ENCODE results near the gene MYO15A. TPM values are rescaled to one million over a fixed set of nuclear protein-coding genes. Genes with fewer than 3 reads are reported as not detected.
A peak's percentile ranks its signal among the peaks of the same experiment; 100 is the strongest.

MYO15A gene
- total RNA-seq, 1 donor: 1.1 TPM

DNA sequence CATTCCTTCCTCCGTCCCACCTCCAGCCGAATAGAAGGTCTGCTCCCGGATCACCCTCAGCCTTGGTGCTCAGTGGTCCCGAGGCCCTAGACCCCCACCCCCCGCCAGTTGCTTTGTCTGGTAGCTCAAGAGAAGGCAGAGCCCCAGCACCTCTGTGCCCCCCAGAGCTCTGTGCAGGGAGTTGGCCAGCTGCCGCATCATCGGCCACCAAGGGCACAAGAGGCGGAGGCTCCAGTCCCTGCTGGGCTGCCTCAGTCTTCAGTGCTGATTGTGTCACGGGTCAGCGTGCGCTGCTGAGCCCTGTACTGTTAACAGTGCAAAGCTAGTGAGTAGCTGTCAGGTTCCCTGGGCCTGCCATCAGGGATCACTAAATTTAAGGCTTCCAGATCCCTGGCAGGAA, 43.0 kb upstream of the MYO15A start:
- Histone ChIP-seq H4K20me1 (ENCODE audit: insufficient read depth, low read length) (no peaks in the 10 kb centered on the region), H3K79me2 (ENCODE audit: insufficient read depth, low read length) (no peaks in the 10 kb centered on the region), H3K27me3 (ENCODE audit: insufficient read depth, low read length) (no peaks in the 10 kb centered on the region), H3K9me3 (ENCODE audit: low read depth, low read length) (no peaks in the 10 kb centered on the region), H3K36me3 (ENCODE audit: insufficient read depth, low read length) (peaks cover 22% of the 10 kb centered on the region), H2AFZ (ENCODE audit: low read length) (no peak overlapping the region), H3K4me3 (ENCODE audit: insufficient read depth, low read length) (no peak overlapping the region), H3K27ac (ENCODE audit: low read depth, low read length) (no peak overlapping the region), H3K4me2 (ENCODE audit: insufficient read depth, low read length) (no peak overlapping the region), H3K4me1 (ENCODE audit: insufficient read depth, low read length) (peaks cover 6% of the 10 kb centered on the region)
- no peak for TF ChIP-seq CTCF (IDR thresholded peaks at IDR 0.05; ENCODE audit: extremely low read depth, low read depth, low read length)
- DNase-seq (ENCODE audit: insufficient read length, low spot score, missing footprints): no peak

DNA sequence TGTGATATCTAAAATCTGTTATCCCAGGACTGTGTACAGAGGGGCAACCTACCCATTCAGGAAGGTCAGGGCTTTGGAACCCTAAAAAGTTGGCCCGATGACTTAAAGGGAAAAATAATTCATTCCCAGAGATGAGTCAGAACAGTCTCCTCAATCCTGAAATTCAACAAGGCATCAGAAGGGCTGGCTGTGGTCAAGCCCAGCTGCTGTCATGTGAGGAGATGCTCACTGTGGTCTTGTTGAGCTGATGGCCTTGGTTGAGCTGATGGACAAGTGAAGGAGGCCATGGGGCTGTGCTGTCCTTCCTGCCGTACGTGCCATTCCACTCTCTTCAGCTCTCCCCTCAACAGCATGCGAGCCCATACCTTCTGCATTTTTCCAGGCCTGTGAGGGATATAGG, 41.7 kb upstream of the MYO15A start:
- H3K79me2 ChIP-seq (ENCODE audit: insufficient read depth, low read length): no peaks in the 10 kb centered on the region
- no peaks in the 10 kb centered on the region for H3K27me3 ChIP-seq (ENCODE audit: insufficient read depth, low read length)
- no peak for DNase-seq (ENCODE audit: insufficient read length, low spot score, missing footprints)
- peaks cover 15% of the 10 kb centered on the region for H3K36me3 ChIP-seq (ENCODE audit: insufficient read depth, low read length)
- no peak overlapping the region for H3K4me2 ChIP-seq (ENCODE audit: insufficient read depth, low read length)
- no peaks in the 10 kb centered on the region for H4K20me1 ChIP-seq (ENCODE audit: insufficient read depth, low read length)
- H3K4me1 ChIP-seq (ENCODE audit: insufficient read depth, low read length): peaks cover 15% of the 10 kb centered on the region
- no peak for TF ChIP-seq CTCF (IDR thresholded peaks at IDR 0.05; ENCODE audit: extremely low read depth, low read depth, low read length)
- no peaks in the 10 kb centered on the region for H3K9me3 ChIP-seq (ENCODE audit: low read depth, low read length)
- no peak overlapping the region for H3K27ac ChIP-seq (ENCODE audit: low read depth, low read length)
- no peak overlapping the region for H2AFZ ChIP-seq (ENCODE audit: low read length)
- H3K4me3 ChIP-seq (ENCODE audit: insufficient read depth, low read length): no peak overlapping the region

DNA sequence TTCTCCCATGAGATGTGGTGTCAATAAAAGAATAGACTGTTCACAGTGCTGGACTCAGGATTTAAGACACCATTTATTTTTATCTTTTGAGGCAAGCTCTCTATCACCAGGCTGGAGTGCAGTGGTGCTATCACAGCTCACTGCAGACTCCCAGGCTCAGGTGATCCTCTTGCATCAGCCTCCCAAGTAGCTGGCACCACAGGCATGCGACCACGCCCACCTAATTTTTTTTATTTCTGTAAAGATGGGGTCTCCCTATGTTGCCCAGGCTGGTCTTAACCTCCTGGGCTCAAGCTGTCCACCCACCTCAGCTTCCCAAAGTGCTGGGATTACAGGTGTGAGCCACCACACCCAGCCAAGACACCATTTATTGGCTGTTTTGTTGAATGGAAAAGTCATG, 39.5 kb upstream of the MYO15A start:
- DNase-seq (ENCODE audit: insufficient read length, low spot score, missing footprints): no peak

GRCh38 chr17:18070861-18071340, 37.7 kb upstream of the MYO15A start:
- Histone ChIP-seq H3K27ac (ENCODE audit: low read depth, low read length) (peak overlapping the region; percentile 3), H3K36me3 (ENCODE audit: insufficient read depth, low read length) (peaks cover under 1% of the 10 kb centered on the region), H3K79me2 (ENCODE audit: insufficient read depth, low read length) (no peaks in the 10 kb centered on the region), H3K27me3 (ENCODE audit: insufficient read depth, low read length) (no peaks in the 10 kb centered on the region), H3K9me3 (ENCODE audit: low read depth, low read length) (no peaks in the 10 kb centered on the region), H3K4me1 (ENCODE audit: insufficient read depth, low read length) (peaks cover 15% of the 10 kb centered on the region), H3K4me3 (ENCODE audit: insufficient read depth, low read length) (peak overlapping the region; percentile 71), H4K20me1 (ENCODE audit: insufficient read depth, low read length) (no peaks in the 10 kb centered on the region), H3K4me2 (ENCODE audit: insufficient read depth, low read length) (peak overlapping the region; percentile 87), H2AFZ (ENCODE audit: low read length) (peak overlapping the region; percentile 89)
- no peak for TF ChIP-seq CTCF (IDR thresholded peaks at IDR 0.05; ENCODE audit: extremely low read depth, low read depth, low read length)
- DNase-seq (ENCODE audit: insufficient read length, low spot score, missing footprints): peak; percentile 80

More for the DNA sequence above, 39.5 kb upstream of the MYO15A start:
- no peak overlapping the region for H3K27ac ChIP-seq (ENCODE audit: low read depth, low read length)
- H3K4me2 ChIP-seq (ENCODE audit: insufficient read depth, low read length): no peak overlapping the region
- no peak overlapping the region for H2AFZ ChIP-seq (ENCODE audit: low read length)
- no peaks in the 10 kb centered on the region for H3K9me3 ChIP-seq (ENCODE audit: low read depth, low read length)
- TF ChIP-seq CTCF (IDR thresholded peaks at IDR 0.05; ENCODE audit: extremely low read depth, low read depth, low read length): no peak
- no peaks in the 10 kb centered on the region for H3K79me2 ChIP-seq (ENCODE audit: insufficient read depth, low read length)
- peaks cover 10% of the 10 kb centered on the region for H3K36me3 ChIP-seq (ENCODE audit: insufficient read depth, low read length)
- no peaks in the 10 kb centered on the region for H3K27me3 ChIP-seq (ENCODE audit: insufficient read depth, low read length)
- H4K20me1 ChIP-seq (ENCODE audit: insufficient read depth, low read length): no peaks in the 10 kb centered on the region
- no peak overlapping the region for H3K4me3 ChIP-seq (ENCODE audit: insufficient read depth, low read length)
- peaks cover 15% of the 10 kb centered on the region for H3K4me1 ChIP-seq (ENCODE audit: insufficient read depth, low read length)
